ENCODE measurements around the gene EPB41L4A.
"Not testable (repeated sequence)": the region's sequence is repeated elsewhere in the genome, so short reads cannot be mapped to it uniquely, and the experiment has no call there.

The EPB41L4A gene

GRCh38 chr5:112415552-112415951 is 3.5 kb downstream of the EPB41L4A start:
- TF ChIP-seq POLR2A (IDR thresholded peaks at IDR 0.05; ENCODE audit: low read length): no peak
- TF ChIP-seq GATA1 (IDR thresholded peaks at IDR 0.05; ENCODE audit: low read depth, low read length): no peak
- no peak for DNase-seq

DNA sequence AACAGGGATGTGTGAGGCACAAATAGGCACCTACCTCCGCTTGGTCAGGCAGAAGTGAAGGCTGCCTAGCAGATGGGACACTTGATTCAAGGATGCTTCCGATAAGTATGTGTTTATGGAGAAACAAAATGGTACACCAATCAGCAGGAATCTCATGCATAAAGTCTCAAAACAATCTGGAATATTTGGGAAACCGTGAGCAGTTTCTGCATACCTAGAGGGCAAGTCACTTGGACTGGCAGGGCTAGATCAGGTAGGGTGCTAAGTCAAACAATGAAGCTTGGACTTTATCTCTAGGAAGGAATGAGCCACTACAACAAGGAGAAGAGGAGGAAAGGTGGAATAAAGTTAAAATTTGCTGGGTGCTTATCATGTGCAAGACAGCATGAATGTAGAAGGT is 5.5 kb downstream of the EPB41L4A start:
- no peak for DNase-seq
- TF ChIP-seq GATA1 (IDR thresholded peaks at IDR 0.05; ENCODE audit: low read depth, low read length) (no peak), POLR2A (IDR thresholded peaks at IDR 0.05; ENCODE audit: low read length) (no peak)

DNA sequence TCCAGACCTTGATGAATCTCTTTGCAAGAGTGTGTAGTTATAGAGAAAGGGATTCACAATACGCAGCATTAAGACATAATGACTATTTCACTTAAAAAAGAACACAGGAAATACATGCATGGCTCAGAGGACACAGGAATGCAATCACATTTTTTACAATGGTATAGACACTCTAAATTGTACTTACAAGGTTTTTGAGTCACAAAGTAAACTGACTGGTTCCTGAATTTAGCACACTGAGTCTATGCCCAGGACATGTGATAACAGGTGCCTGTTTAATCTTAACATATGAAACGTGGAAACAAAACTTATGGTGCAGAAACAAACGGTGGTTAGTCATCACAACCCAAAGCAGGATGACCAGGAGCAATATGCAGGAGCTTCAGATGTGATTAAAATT is 6.7 kb downstream of the EPB41L4A start:
- DNase-seq: no peak

GRCh38 chr5:112411903-112412302 is 7.2 kb downstream of the EPB41L4A start:
- no peak for DNase-seq
- TF ChIP-seq GATA1 (IDR thresholded peaks at IDR 0.05; ENCODE audit: low read depth, low read length): no peak
- TF ChIP-seq POLR2A (IDR thresholded peaks at IDR 0.05; ENCODE audit: low read length): no peak

More for the DNA sequence above, 6.7 kb downstream of the EPB41L4A start:
- TF ChIP-seq GATA1 (IDR thresholded peaks at IDR 0.05; ENCODE audit: low read depth, low read length): no peak
- TF ChIP-seq POLR2A (IDR thresholded peaks at IDR 0.05; ENCODE audit: low read length): no peak

DNA sequence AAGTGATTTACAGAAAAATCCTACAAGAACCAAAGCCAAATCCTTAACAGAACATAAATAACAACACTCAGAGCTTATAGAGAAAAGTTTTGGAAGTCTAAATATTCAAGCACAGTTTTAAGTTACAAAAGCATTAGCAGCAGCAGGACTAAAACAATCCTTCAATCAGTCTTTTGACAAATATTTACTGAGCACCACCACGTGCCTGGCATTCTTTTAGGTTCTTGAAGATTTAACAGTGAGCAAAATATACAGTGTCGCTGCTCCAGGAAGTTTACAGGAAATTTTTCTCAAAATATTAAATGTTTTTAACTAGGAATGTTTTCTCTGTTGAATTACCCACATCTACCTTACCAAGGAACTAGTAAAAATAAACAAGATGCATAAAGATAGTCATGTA is 11.4 kb downstream of the EPB41L4A start:
- TF ChIP-seq POLR2A (IDR thresholded peaks at IDR 0.05; ENCODE audit: low read length) (no peak), GATA1 (IDR thresholded peaks at IDR 0.05; ENCODE audit: low read depth, low read length) (no peak)

GRCh38 chr5:112407240-112407639 is 11.8 kb downstream of the EPB41L4A start:
- no peak for TF ChIP-seq POLR2A (IDR thresholded peaks at IDR 0.05; ENCODE audit: low read length)
- no peak for TF ChIP-seq GATA1 (IDR thresholded peaks at IDR 0.05; ENCODE audit: low read depth, low read length)
- DNase-seq: no peak

More for the DNA sequence above, 11.4 kb downstream of the EPB41L4A start:
- DNase-seq: no peak

DNA sequence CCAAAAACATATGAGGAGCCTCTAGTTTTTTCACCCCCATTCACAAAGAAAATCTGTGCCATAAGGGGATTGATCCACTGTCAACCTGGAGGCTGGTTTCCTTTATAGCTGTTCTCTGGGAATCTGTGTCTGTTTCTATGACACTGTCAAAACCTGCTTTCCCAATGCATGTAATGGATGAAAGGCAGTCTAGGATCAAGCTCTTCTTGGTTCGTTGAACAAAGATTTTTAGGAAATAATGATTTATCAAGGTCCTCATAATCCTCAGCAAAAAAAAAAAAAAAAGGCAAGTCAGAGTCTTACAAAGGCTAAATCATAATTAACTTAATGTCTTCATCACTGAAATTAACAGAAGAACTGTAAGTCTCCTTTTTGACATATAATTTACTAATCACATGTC is 16.0 kb downstream of the EPB41L4A start:
- no peak for DNase-seq
- TF ChIP-seq POLR2A (IDR thresholded peaks at IDR 0.05; ENCODE audit: low read length): no peak
- TF ChIP-seq GATA1 (IDR thresholded peaks at IDR 0.05; ENCODE audit: low read depth, low read length): no peak

DNA sequence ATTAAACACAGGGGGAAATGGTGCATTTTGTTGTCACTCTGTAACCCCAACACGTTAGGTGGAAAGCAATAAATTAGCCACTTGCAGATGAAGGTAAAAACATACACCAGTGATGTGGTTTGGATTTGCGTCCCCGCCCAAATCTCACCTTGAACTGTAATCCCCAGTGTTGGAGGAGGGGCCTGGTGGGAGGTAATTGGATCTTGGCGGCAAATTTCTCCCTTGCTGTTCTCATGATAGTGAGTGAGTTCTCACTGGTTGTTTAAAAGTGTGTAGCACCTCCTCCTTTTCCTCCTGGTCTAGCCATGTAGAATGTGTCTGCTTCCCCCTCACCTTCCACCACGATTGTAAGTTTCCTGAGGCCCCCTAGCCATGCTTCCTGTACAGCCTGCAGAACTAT is 17.2 kb downstream of the EPB41L4A start:
- TF ChIP-seq POLR2A (IDR thresholded peaks at IDR 0.05; ENCODE audit: low read length) (no peak), GATA1 (IDR thresholded peaks at IDR 0.05; ENCODE audit: low read depth, low read length) (no peak)
- no peak for DNase-seq

GRCh38 chr5:112397690-112398089 is 21.4 kb downstream of the EPB41L4A start:
- DNase-seq: no peak
- no peak for TF ChIP-seq POLR2A (IDR thresholded peaks at IDR 0.05; ENCODE audit: low read length)
- no peak for TF ChIP-seq GATA1 (IDR thresholded peaks at IDR 0.05; ENCODE audit: low read depth, low read length)

GRCh38 chr5:112396430-112396829 is 22.6 kb downstream of the EPB41L4A start:
- DNase-seq: no peak
- TF ChIP-seq POLR2A (IDR thresholded peaks at IDR 0.05; ENCODE audit: low read length) (no peak), GATA1 (IDR thresholded peaks at IDR 0.05; ENCODE audit: low read depth, low read length) (no peak)

GRCh38 chr5:112395299-112395698 is 23.8 kb downstream of the EPB41L4A start:
- DNase-seq: not testable (repeated sequence)

- TF ChIP-seq POLR2A (IDR thresholded peaks at IDR 0.05; ENCODE audit: low read length): no peak
- TF ChIP-seq GATA1 (IDR thresholded peaks at IDR 0.05; ENCODE audit: low read depth, low read length): no peak
- DNase-seq: no peak
These were observed 28.8 kb downstream of the EPB41L4A start for GRCh38 chr5:112390327-112390726.

- no peak for DNase-seq
- TF ChIP-seq GATA1 (IDR thresholded peaks at IDR 0.05; ENCODE audit: low read depth, low read length): no peak
- no peak for TF ChIP-seq POLR2A (IDR thresholded peaks at IDR 0.05; ENCODE audit: low read length)
These were observed 30.3 kb downstream of the EPB41L4A start for GRCh38 chr5:112388739-112389138.

- TF ChIP-seq POLR2A (IDR thresholded peaks at IDR 0.05; ENCODE audit: low read length) (no peak), GATA1 (IDR thresholded peaks at IDR 0.05; ENCODE audit: low read depth, low read length) (no peak)
- DNase-seq: no peak
These were observed 31.0 kb downstream of the EPB41L4A start for GRCh38 chr5:112388074-112388473.

DNA sequence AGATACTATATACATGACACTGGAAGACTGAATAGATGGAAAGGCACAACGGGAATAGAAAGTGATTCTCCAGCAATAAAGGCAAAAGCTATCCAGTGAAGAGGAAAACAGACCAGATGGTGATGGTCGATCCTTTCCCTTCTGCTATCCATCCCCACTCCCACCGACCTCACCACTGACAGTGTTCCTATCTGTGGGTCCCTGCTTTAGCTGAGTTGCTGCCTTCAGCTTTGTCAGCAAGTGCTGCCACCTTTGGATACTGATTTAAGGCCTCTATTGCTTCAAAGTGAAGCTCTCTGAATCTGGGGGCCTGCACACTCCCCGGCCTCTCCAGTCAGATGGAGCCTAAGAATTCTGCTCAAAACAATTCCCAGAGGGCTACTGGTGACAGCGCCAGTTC is 32.3 kb downstream of the EPB41L4A start:
- TF ChIP-seq GATA1 (IDR thresholded peaks at IDR 0.05; ENCODE audit: low read depth, low read length) (no peak), POLR2A (IDR thresholded peaks at IDR 0.05; ENCODE audit: low read length) (no peak)
- no peak for DNase-seq

- TF ChIP-seq GATA1 (IDR thresholded peaks at IDR 0.05; ENCODE audit: low read depth, low read length): no peak
- no peak for TF ChIP-seq POLR2A (IDR thresholded peaks at IDR 0.05; ENCODE audit: low read length)
- DNase-seq: no peak
These were observed 33.1 kb downstream of the EPB41L4A start for GRCh38 chr5:112385969-112386368.
